IMR-90 (cell line): ENCODE measurements around the gene TBC1D10A.

Experiments used
- CEBPB ChIP-seq: IDR thresholded peaks from 2 replicates; pipeline ENCODE4 v1.6.1; 2012; ENCODE audit warnings: low read depth, low read length, improper control_type of control experiment
- CHD1 ChIP-seq: IDR thresholded peaks from 2 replicates; pipeline ENCODE4 v1.6.1; 2012; ENCODE audit warnings: low read depth, low read length, improper control_type of control experiment
- CTCF ChIP-seq: conservative IDR thresholded peaks from 2 replicates; pipeline ENCODE4 v1.5.1; 2012; ENCODE audit warnings: mild to moderate bottlenecking, low read depth, low read length, improper control_type of control experiment
- MAFK ChIP-seq: IDR thresholded peaks from 2 replicates; pipeline ENCODE4 v1.6.1; 2012; ENCODE audit warnings: low read depth, low read length, improper control_type of control experiment
- POLR2A ChIP-seq: IDR thresholded peaks from 2 replicates; pipeline ENCODE4 v1.6.1; 2012; ENCODE audit warnings: mild to moderate bottlenecking, low read depth, low read length
- RAD21 ChIP-seq: IDR thresholded peaks from 2 replicates; pipeline ENCODE4 v1.6.1; 2012; ENCODE audit warnings: low read length, improper control_type of control experiment
- RFX5 ChIP-seq: IDR thresholded peaks from 2 replicates; pipeline ENCODE4 v1.8.0; 2012; ENCODE audit warnings: low read depth, mild to moderate bottlenecking, low read length, moderate library complexity
- SMC3 ChIP-seq: fragments of 150-350 bp; IDR thresholded peaks from 2 replicates; pipeline ENCODE4 v1.6.1; 2016; ENCODE audit warnings: low read depth, mild to moderate bottlenecking, antibody characterized with exemption, low read length, moderate library complexity
- TF ChIP-seq, protein P1 (sequence below): fragments of 150-350 bp; IDR thresholded peaks from 2 replicates; pipeline ENCODE4 v1.6.1; 2017; ENCODE audit warnings: mild to moderate bottlenecking, antibody characterized with exemption, low read length, low read depth

- no peak for TF ChIP-seq RAD21
- no peak for TF ChIP-seq POLR2A
- no peak for TF ChIP-seq CEBPB
- no peak for TF ChIP-seq CTCF
- no peak for TF ChIP-seq CHD1
- no peak for TF ChIP-seq SMC3
- TF ChIP-seq RFX5, result no peak
- TF ChIP-seq, protein P1, sequence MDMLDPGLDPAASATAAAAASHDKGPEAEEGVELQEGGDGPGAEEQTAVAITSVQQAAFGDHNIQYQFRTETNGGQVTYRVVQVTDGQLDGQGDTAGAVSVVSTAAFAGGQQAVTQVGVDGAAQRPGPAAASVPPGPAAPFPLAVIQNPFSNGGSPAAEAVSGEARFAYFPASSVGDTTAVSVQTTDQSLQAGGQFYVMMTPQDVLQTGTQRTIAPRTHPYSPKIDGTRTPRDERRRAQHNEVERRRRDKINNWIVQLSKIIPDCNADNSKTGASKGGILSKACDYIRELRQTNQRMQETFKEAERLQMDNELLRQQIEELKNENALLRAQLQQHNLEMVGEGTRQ, result no peak
- no peak for TF ChIP-seq MAFK
Measured at GRCh38 chr22:30284172-30284571, 42.6 kb downstream of the TBC1D10A start.
